ENCODE results near the gene HCN2.

Gene HCN2

DNA sequence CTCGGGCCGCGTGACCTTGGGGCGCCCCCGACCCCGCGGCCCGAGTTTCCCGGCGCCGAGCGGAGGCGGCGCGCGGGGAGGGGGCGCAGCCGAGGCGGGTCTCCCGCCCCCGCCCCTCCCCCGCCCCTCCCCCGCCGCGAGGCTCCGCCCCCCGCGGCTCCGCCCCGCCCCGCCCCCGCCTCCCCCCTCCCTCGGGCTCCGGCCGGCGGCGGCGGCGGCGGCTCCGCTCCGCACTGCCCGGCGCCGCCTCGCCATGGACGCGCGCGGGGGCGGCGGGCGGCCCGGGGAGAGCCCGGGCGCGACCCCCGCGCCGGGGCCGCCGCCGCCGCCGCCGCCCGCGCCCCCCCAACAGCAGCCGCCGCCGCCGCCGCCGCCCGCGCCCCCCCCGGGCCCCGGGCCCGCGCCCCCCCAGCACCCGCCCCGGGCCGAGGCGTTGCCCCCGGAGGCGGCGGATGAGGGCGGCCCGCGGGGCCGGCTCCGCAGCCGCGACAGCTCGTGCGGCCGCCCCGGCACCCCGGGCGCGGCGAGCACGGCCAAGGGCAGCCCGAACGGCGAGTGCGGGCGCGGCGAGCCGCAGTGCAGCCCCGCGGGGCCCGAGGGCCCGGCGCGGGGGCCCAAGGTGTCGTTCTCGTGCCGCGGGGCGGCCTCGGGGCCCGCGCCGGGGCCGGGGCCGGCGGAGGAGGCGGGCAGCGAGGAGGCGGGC lies at the start of gene HCN2:
TSS of gene HCN2 (plus strand) at position 189 of the 703 bp plus-strand sequence. CDS start at position 254, 65 bp downstream.
- DNase-seq = no peak

DNA sequence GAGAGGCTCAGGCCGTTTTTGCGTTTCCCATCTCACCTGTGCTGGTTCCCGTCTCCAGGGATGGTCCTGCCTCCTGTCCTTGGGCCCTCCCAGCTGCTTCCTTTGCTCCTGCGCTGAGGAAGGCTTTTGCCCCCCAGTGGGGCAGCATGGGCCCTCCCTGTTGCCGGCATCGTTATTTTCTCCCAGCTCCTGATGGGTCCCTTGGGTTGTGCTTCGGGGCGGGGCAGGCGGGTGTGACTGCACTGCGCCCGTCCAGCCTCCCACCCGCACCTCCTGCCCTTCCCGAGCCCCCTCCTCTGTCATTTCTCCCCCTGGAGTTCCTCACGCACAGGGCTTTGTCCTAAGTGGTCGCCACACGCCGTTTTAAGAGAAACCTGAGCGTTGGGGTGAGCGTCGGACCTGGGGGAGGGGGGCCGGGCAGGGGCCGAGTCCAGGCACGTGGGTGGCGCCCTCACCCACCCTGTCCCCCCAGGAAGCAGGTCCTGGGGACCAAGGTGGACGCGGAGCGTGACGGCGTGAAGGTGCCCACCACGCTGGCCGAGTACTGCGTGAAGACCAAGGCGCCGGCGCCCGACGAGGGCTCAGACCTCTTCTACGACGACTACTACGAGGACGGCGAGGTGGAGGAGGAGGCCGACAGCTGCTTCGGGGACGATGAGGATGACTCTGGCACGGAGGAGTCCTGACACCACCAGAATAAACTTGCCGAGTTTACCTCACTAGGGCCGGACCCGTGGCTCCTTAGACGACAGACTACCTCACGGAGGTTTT lies 48.6 kb upstream of the HCN2 start:
- DNase-seq = no peak

DNA sequence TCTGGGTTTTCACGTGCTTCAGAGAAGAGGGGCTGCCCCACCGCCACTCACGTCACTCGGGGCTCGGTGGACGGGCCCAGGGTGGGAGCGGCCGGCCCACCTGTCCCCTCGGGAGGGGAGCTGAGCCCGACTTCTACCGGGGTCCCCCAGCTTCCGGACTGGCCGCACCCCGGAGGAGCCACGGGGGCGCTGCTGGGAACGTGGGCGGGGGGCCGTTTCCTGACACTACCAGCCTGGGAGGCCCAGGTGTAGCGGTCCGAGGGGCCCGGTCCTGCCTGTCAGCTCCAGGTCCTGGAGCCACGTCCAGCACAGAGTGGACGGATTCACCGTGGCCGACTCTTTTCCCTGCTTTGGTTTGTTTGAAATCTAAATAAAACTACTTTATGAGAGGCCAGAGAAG lies 48.0 kb upstream of the HCN2 start:
- no peak for DNase-seq

DNA sequence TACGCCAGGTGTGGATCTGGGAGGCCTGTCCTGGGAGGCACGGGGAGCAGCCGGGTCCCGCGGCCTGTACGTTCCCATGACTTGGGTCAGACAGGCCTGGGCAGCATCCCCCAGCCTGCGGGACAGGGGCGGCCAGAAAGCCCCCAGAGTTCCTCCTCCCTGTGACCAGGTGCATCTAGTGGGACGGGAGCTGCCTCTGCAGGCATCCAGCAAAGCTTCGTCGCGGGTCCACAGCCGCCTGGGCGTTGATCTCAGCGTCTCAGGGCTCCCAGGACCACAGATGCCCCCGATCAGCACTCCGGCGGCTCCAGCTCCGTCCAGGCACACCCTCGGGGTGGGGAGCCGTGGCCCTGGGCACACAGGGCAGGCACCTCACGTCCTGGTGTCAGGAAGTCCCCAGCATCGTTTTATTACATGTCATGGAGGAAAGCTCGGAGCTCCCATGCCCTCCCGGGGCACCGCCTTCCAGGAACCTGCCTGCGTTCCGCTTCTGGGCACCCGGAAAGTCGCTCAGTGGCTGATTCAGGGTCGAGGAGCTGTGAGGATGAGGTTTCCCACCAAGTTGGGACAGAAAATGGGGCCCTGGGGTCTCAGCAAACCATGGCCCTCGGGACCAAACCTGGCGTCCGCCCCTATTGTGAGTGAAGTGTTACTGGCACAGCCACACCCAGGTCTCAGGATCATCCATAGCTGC lies 47.4 kb upstream of the HCN2 start:
- DNase-seq = no peak

DNA sequence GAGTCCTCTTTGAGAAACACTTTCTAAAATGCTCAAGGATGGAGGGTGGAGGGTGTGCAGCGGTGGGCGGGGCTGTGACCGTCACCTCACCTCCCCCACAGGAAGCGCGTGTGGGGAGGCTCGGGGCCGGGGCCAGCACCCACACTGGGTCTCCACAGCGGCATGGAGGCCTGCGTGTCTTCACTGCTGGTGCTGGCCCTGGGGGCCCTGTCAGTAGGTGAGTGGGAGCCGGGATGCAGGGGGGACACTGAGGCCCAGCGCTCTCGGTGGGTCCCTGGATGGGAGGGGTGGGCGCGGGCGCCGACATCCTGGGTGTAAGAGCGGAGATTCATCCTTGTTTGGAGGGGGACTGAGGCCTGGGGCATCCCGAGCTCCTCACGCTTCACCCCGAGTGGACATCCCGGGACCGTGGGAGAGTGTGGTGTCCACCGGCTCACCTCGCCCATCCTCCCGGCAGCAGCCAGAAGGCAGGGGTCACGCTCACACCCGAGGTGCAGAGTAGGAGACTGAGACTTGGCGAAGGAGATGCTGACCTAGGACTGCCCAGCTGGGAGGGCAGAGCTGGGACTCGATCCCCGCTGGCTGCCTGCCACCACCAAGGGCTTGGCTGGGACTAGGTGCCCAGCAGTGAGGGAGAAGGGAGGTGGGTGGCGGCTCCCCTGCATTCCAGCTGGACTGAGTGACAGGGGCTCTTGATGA lies 45.6 kb upstream of the HCN2 start, which contains the start of gene GZMM:
TSS of gene GZMM (plus strand) at position 144 of the 699 bp plus-strand sequence. CDS start at position 163, 19 bp downstream.
- peak; percentile 82 for DNase-seq

DNA sequence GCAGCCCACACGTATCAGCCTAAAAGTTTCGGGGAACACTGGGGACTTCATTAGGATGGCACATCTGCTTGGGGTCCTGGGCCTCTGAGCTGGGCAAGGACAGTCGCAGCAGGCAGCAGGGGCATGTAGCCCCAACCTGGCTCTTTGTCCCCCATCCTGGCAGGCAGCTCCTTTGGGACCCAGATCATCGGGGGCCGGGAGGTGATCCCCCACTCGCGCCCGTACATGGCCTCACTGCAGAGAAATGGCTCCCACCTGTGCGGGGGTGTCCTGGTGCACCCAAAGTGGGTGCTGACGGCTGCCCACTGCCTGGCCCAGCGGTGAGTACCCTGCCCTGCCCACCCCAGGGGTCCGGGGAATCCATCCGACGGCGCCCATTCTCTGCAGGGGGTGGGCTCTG lies 42.6 kb upstream of the HCN2 start:
- DNase-seq = no peak

DNA sequence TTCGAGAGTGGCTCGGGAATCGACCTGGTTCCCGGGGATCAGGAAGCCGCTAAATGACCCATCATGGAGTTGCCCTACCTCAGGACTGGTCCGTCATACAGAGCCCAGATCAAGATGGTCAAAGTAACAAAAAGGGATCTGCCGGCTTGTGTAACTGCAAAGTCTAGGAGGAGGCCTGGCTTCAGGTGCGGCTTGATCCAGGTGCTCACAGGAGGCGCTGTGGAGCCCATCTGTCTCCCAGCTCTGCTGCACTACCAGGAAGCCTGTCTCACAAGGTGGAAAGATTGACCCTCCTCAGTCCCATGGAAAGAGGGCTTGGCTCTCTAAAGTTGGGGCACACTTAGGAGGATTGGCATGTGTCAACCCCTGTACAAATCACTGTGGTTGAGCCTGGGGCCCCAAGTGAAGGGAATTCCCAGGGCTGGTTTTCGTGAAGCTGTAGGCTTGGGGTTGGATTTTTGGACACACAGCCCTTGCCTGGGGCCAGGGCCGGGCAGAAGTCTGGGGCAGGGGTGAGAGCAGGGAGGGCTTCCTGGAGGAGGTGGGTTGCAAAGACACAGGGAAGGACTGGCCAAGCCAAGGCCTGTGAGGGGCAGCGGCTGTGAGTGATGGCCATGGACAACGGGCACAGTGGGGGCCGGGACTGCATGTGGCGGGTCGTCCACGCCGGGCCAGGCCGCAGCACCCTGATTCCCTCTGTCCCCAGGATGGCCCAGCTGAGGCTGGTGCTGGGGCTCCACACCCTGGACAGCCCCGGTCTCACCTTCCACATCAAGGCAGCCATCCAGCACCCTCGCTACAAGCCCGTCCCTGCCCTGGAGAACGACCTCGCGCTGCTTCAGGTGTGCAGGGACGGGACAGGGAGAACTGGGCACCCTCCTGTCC lies 41.6 kb upstream of the HCN2 start:
- no peak for DNase-seq

DNA sequence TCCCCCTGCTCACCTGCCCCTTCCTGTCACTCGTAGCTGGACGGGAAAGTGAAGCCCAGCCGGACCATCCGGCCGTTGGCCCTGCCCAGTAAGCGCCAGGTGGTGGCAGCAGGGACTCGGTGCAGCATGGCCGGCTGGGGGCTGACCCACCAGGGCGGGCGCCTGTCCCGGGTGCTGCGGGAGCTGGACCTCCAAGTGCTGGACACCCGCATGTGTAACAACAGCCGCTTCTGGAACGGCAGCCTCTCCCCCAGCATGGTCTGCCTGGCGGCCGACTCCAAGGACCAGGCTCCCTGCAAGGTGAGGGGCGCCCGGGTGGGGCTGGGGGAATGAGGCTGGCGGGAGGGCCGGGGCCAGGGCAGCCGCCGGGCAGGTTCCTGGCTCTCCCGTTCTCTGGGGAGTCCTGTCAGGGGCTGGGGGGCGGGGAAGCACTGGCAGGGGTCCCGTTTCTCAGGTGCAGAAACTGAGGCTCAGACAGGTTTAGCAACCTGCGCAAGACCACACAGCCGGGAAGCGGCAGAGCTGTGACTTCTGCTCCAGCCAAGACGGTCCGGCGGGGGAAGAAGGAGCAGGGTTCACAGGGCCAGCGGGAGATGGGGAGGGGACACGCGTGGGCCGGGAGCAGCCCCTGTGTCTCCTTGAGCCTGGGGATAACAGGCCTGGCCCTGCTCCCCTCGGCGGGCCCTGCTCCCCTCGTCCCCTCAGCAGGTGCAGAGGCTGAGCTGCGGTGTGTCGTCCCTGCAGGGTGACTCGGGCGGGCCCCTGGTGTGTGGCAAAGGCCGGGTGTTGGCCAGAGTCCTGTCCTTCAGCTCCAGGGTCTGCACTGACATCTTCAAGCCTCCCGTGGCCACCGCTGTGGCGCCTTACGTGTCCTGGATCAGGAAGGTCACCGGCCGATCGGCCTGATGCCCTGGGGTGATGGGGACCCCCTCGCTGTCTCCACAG lies 40.5 kb upstream of the HCN2 start:
- DNase-seq = no peak

DNA sequence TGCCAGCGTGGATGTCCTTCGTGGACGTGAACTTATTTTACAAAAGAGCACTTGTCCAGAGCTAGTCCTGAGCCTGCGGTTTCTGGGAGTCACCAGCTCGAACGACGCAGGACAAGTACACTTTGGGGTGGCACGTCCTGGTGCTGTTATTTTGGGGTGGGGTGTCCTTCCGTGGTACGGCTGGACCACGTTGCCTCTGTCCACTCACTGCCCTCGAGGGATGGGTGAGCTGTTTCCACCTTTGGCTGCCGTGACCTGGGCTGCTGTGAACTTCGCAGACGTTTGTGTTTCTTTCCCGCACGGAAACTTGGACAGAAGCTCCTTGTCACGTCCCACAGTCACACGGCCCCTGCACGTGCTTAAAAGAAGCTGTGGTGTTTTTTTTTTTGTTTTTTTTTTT lies 34.9 kb upstream of the HCN2 start:
- DNase-seq = no peak

DNA sequence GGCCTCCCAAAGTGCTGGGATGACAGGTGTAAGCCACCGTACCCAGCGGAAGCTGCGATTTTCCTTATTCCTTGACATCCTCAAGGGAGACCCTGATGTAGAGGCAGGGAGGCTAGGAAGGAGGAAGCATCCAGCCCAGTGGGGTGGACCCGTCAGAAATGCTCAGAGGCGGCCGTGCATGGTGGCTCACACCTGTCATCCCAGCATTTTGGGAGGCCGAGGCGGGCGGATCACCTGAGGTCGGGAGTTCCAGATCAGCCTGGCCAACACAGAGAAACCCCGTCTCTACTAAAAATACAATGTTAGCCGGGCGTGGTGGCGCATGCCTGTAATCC lies 34.2 kb upstream of the HCN2 start:
- DNase-seq = no peak

DNA sequence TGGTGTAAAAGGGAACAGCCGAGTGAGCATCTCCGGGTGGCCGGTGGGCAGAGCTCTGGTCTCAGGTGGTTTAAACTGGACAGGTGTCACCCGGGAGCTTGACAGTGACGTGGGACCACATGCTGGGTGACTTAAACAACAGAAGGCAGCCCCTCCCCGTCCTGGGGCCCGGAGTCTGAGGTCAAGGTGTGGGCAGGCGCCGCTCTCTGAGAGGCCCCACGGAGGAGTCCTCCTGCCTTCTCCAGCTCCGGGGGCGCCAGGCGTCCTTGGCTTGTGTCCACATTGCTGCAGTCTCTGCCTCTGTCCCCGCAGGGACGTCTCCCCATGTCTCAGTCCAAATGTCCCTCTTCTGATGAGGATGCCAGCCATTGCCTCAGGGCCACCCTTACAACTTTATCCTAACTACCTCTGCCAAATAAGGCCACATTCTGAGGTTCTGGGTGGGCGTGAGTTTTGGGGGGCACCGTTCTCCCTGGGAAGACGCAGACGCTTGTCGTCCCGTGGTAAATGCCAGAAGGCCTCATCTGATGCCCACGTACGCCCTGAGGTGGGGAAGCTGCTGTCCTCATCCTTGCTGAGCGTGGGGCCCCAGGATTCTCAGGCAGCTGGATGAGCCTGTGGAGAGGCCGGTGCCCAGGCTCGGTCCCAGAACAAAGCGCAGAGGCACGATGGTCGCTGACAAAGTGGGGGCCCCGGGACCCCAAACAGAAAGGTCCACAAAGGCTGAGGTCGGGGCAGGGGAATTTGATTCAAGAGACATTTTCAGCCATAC lies 32.9 kb upstream of the HCN2 start:
- DNase-seq = no peak

DNA sequence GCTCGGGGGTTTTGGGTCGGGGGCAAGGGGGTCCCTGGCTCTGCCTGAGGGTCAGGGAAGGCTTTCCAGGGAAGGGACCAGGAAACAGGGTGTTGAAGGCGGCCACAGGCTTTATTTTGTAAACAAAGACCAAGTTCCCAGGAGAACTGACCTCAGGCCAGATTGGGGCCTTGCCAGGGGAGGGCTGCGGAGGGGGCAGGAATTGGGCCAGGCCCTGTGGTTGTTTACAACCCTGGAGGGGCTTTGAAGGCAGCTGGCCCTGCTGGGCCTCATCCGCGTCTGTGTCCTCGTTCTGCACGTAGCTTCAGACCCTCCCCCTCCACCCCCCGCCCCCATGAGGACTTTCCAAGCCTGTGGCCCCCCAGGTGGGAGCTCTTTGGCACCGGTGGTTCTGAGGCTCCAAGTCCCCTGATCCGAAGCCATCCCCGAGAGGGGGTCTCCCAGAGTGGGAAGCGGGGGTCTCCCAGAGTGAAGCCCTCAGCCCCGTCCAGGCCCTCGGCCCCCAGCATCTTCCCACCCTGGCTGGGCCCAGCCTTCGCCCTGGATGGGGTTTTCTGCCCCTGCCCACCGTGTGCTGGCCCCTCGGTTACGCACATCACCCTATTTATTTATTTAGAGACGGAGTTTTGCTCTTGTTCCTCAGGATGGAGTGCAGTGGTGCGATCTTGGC lies 30.8 kb upstream of the HCN2 start:
- DNase-seq = no peak

DNA sequence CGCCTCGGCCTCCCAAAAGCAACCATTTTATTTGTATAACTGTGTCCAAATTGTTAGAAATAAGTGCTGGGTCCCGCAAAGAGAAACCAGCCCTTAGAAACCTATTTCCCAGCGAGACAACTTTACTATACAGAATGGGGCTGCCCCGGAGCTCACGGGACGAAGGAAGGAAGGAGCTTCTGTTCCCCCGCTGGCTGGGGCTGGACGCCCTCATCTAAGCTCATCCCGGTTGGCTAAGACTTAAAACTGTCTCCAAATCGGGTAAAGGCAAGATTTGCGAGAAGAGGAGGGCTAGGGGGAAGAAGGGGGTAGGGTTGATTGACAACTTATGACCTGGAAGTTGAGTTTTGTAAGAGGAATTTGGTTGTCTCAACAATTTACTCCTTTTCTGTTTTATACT lies 29.6 kb upstream of the HCN2 start:
- no peak for DNase-seq

DNA sequence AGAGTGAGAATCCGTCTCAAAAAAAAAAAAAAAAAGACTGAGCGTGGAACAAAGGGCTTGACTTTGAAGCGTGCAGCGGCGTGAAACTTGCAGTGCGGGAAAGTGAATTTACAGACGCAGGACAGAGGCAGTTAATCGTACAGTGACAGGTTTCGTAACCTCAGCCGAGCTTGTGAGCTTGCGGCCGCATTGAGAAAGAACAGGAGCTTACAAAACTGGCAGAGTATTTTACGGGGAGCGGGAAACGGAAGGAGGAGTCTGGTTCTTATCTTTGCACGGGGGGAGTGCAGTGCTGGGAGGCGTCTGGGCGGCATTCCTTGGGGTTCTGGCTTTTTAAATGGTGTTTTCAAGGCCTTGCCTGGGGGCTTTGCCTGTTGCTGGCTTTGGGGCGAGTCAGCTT lies 23.3 kb upstream of the HCN2 start:
- DNase-seq = no peak

DNA sequence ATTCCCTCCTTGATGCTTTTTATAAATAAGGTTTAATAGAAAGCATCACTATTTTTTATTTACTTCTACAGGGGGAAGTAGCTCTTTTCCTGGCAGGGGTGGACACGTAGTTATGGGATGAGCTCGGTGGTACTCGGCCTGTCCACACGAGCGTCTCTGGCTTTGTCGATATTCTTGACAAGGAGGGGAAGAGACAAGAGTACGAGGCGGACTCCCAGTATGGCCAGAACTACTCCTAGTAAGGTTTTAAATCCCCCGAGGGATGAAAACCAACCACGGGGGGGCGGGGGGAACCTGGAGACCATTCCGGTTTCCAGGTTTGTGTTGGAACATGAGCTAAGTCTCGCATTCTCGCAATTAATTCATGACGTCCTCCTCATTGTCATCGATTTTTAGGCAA lies 22.8 kb upstream of the HCN2 start:
- DNase-seq = no peak

DNA sequence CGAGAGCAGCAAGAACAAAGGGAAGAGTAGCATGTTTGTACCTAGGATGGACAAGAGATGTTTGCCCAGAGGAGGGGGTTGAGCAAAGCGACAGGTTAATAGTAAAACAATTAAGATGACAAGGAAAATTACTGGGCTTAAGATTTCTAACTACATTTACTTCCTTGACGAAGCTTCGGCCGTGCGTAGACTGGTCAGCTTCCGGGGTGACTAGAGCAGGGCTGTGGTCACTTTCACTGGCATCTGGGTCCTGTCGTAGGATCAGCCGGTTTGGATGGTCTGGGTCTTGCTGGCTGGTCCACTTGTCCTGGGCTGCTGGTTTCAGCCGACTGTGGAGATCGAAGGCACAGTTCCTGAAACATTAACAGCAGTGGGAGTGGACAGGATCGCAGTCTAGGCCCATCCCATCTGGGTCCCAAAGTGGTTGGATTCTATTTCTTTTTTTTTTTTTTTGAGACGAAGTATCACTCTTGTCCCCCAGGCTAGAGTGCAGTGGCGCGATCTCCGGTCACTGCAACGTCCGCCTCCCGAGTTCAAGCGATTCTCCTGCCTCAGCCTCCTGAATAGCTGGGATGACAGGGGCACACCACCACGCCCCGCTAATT lies 22.3 kb upstream of the HCN2 start:
- no peak for DNase-seq

DNA sequence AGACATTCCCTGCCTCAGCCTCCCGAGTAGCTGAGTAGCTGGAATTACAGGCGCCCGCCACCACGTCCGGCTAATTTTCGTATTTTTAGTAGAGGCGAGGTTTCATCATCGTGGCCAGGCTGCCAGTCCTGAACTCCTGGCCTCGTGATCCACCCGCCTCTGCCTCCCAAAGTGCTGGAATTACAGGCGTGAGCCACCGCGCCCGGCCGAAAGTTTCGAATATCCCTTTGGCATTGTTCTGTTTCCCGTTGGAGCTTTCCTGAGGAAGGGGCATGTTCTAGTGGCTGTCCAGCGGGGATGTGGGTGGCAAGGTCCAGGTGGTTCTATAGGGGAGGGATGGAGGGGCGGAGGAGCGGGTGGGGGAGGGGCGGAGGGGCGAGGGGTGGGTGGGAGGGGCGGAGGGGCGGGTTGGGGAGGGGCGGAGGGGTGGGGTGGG lies 19.4 kb upstream of the HCN2 start:
- no peak for DNase-seq

DNA sequence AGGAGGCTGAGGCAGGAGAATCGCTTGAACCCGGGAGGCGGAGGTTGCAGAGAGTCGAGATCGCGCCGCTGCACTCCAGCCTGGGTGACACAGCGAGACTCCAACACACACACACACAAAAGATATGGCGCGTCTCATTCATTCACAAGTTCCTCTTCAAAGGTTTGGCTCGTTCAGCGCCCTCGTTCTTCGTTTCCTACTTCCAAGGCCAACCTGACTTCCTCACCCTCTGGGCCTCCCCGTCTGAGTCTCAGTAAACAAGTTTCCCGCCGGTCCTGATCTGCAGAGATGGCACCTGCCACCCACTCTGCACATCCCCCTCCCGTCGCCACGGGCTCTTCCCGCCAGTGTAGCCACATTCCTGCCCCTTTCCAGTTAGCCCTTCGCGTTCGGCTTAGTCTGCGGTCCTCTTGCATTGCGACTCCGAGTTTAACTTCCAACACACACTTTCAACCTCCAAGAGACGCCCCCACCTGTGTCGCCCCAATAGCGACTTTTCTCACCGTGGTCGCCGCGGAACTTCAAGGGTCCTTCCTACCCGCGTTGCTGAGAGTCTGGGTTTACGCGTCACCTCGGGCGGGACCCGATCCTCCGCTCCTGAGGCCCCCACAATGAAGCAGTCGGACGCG lies 18.6 kb upstream of the HCN2 start:
- peak; percentile 74 for DNase-seq

DNA sequence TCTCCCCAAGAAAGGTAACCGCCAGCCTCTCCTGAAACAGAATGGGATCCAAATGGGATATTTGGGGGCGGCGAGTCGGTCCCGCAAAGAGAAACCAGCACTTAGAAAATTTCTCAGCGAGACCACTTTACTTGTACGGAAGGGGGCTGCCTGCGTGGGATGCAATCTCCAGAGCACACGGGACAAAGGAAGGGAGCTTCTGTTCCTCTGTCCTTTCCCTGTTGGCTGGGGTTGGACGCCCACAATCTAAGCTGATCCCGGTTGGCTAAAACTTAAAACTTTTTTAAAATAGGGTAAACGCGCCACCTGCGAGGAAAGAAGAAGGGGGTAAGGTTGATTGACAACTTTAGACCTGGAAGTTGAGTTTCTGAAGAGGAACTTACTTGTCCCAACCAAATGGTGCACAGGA lies 18.1 kb upstream of the HCN2 start:
- no peak for DNase-seq

Data from stimulated activated CD8-positive, alpha-beta memory T cell treated with anti-CD3 and anti-CD28 coated beads, Interleukin-4, amount 100 ng/mL, for 48 hours (primary cell).